SK-N-SH treated with all-trans-retinoic acid at 6 μM for 48 hours (cell line): ENCODE measurements around the gene ZCCHC3.

Experiments
- ARNTL ChIP-seq: fragments of 450-650 bp; formaldehyde crosslinking; IDR thresholded peaks from 2 replicates; pipeline ENCODE4 v1.5.0; 2020; ENCODE audit warnings: low read depth, mild to moderate bottlenecking, moderate library complexity, borderline replicate concordance
- CSDC2 ChIP-seq: fragments of 250-450 bp; sonication (Bioruptor Pico); IDR thresholded peaks from 2 replicates; pipeline ENCODE4 v1.5.0; 2020; ENCODE audit warnings: mild to moderate bottlenecking, moderate library complexity
- TOX ChIP-seq: fragments of 250-450 bp; sonication (Bioruptor Pico); IDR thresholded peaks from 2 replicates; pipeline ENCODE4 v1.8.0; 2021; ENCODE audit warnings: mild to moderate bottlenecking, moderate library complexity, borderline replicate concordance
- ZC3H10 ChIP-seq: fragments of 250-450 bp; sonication (Bioruptor Pico); IDR thresholded peaks from 2 replicates; pipeline ENCODE4 v1.5.1; 2021; ENCODE audit warnings: mild to moderate bottlenecking, moderate library complexity
- ZFP30 ChIP-seq: fragments of 450-650 bp; formaldehyde crosslinking; IDR thresholded peaks from 2 replicates; pipeline ENCODE4 v1.5.0; 2022; ENCODE audit warnings: mild to moderate bottlenecking, moderate library complexity
- ZNF70 ChIP-seq: fragments of 450-650 bp; formaldehyde crosslinking; IDR thresholded peaks from 2 replicates; pipeline ENCODE4 v1.5.0; 2020; ENCODE audit warnings: mild to moderate bottlenecking, moderate library complexity
- TF ChIP-seq, protein P1 (sequence below): fragments of 250-450 bp; sonication (Bioruptor Pico); IDR thresholded peaks from 2 replicates; pipeline ENCODE4 v1.8.0; 2020; ENCODE audit warnings: mild to moderate bottlenecking, moderate library complexity, borderline replicate concordance
- TF ChIP-seq, protein P2 (sequence below): fragments of 250-450 bp; sonication (Bioruptor Pico); IDR thresholded peaks from 2 replicates; pipeline ENCODE4 v1.5.1; 2020; ENCODE audit warnings: low read depth, mild to moderate bottlenecking, moderate library complexity

DNA sequence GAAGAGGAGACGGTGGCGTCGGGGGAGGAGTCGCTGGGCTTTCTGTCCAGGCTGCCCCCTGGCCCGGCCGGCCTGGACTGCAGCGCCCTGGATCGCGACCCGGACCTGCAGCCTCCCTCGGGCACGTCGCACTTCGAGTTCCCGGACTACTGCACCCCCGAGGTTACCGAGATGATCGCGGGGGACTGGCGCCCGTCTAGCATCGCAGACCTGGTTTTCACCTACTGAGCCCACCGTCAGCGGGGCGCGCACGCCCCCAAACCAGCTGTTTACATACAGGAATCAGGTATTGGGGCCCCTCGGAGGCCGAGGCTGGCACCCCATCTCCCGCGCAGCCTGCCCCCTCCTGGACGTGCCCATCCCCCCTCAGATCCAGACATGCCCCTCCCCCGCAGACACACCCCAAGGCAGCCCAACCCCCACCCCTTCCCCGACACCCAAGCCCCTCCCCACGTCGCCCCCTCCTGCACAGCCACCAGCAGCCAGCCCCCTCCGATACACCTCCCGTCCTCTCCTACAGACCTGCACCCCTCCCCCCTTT lies 29.3 kb downstream of the ZCCHC3 start:
- no peak for TF ChIP-seq CSDC2
- TF ChIP-seq ZFP30 (CRISPR knock-in tag): no peak
- TF ChIP-seq ZNF70 (CRISPR knock-in tag): no peak
- TF ChIP-seq, protein P1, sequence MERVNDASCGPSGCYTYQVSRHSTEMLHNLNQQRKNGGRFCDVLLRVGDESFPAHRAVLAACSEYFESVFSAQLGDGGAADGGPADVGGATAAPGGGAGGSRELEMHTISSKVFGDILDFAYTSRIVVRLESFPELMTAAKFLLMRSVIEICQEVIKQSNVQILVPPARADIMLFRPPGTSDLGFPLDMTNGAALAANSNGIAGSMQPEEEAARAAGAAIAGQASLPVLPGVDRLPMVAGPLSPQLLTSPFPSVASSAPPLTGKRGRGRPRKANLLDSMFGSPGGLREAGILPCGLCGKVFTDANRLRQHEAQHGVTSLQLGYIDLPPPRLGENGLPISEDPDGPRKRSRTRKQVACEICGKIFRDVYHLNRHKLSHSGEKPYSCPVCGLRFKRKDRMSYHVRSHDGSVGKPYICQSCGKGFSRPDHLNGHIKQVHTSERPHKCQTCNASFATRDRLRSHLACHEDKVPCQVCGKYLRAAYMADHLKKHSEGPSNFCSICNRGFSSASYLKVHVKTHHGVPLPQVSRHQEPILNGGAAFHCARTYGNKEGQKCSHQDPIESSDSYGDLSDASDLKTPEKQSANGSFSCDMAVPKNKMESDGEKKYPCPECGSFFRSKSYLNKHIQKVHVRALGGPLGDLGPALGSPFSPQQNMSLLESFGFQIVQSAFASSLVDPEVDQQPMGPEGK (CRISPR knock-in tag): no peak
- TF ChIP-seq ARNTL (CRISPR knock-in tag): no peak
- TF ChIP-seq, protein P2, sequence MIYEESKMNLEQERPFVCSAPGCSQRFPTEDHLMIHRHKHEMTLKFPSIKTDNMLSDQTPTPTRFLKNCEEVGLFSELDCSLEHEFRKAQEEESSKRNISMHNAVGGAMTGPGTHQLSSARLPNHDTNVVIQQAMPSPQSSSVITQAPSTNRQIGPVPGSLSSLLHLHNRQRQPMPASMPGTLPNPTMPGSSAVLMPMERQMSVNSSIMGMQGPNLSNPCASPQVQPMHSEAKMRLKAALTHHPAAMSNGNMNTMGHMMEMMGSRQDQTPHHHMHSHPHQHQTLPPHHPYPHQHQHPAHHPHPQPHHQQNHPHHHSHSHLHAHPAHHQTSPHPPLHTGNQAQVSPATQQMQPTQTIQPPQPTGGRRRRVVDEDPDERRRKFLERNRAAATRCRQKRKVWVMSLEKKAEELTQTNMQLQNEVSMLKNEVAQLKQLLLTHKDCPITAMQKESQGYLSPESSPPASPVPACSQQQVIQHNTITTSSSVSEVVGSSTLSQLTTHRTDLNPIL (CRISPR knock-in tag): no peak
- TF ChIP-seq ZC3H10: no peak
- TF ChIP-seq TOX: no peak
